Loucy (cell line): ENCODE data around the gene ZRANB2.

Experiments
- H2AFZ ChIP-seq: fragments of 200-600 bp; sonication (generic); 2 replicates; pipeline ENCODE4 v1.6.0; 2016; ENCODE audit warnings: antibody characterized with exemption, mild to moderate bottlenecking, low read length, moderate library complexity
- H3F3A ChIP-seq: fragments of 200-600 bp; 2 replicates; pipeline ENCODE4 v1.6.0; 2016; ENCODE audit warnings: antibody characterized with exemption, low read depth, mild to moderate bottlenecking
- H3K27me3 ChIP-seq: fragments of 200-600 bp; sonication (generic); 2 replicates; pipeline ENCODE4 v1.6.1; 2014; ENCODE audit warnings: low read length, mild to moderate bottlenecking; ENCODE audit not compliant: insufficient read depth, poor library complexity, severe bottlenecking
- H3K36me3 ChIP-seq: fragments of 200-600 bp; sonication (generic); 2 replicates; pipeline ENCODE4 v1.6.1; 2016; ENCODE audit warnings: low read length; ENCODE audit not compliant: insufficient read depth
- H3K4me1 ChIP-seq: fragments of 200-600 bp; sonication (generic); 2 replicates; pipeline ENCODE4 v1.5.1; 2014; ENCODE audit warnings: low read length, mild to moderate bottlenecking; ENCODE audit not compliant: insufficient read depth, poor library complexity, severe bottlenecking
- H3K4me2 ChIP-seq: fragments of 200-600 bp; sonication (generic); 2 replicates; pipeline ENCODE4 v1.6.0; 2014; ENCODE audit warnings: antibody characterized with exemption, low read length, low read depth, mild to moderate bottlenecking; ENCODE audit not compliant: poor library complexity, severe bottlenecking
- H3K4me3 ChIP-seq: fragments of 200-600 bp; sonication (generic); 2 replicates; pipeline ENCODE4 v1.5.1; 2014; ENCODE audit warnings: low read length, mild to moderate bottlenecking, mixed read lengths; ENCODE audit not compliant: poor library complexity, severe bottlenecking
- H3K79me2 ChIP-seq: fragments of 200-600 bp; sonication (generic); 2 replicates; pipeline ENCODE4 v1.6.1; 2014; ENCODE audit warnings: low read length; ENCODE audit not compliant: insufficient read depth
- H3K9ac ChIP-seq: fragments of 200-600 bp; sonication (generic); 2 replicates; pipeline ENCODE4 v1.6.0; 2014; ENCODE audit warnings: mild to moderate bottlenecking, low read depth, low read length, moderate library complexity; ENCODE audit not compliant: poor library complexity, severe bottlenecking
- H3K9me2 ChIP-seq: fragments of 200-600 bp; sonication (generic); replicated peaks from 2 replicates; pipeline ENCODE4 v1.6.1; 2016; ENCODE audit warnings: low read depth, low read length, mixed read lengths
- H3K9me3 ChIP-seq: fragments of 200-600 bp; sonication (generic); 2 replicates; pipeline ENCODE4 v1.6.1; 2014; ENCODE audit warnings: mild to moderate bottlenecking, antibody characterized with exemption, low read length, low read depth; ENCODE audit not compliant: insufficient read depth
- H4K20me1 ChIP-seq: fragments of 200-600 bp; sonication (generic); 2 replicates; pipeline ENCODE4 v1.6.0; 2014; ENCODE audit warnings: antibody characterized with exemption, low read length, mild to moderate bottlenecking; ENCODE audit not compliant: insufficient read depth, poor library complexity, severe bottlenecking
- CTCF ChIP-seq: fragments of 200-600 bp; sonication (generic); conservative IDR thresholded peaks from 2 replicates; pipeline ENCODE4 v1.5.1; 2014; ENCODE audit warnings: mild to moderate bottlenecking, antibody characterized with exemption, low read length
- EZH2phosphoT487 ChIP-seq: fragments of 200-600 bp; IDR thresholded peaks from 2 replicates; pipeline ENCODE4 v1.6.1; 2018; ENCODE audit warnings: antibody characterized with exemption, mild to moderate bottlenecking, moderate library complexity, borderline replicate concordance

Gene ZRANB2

GRCh38 chr1:71083271-71083670 is 2.4 kb upstream of the ZRANB2 start:
- Histone ChIP-seq H3K27me3 (no peaks in the 10 kb centered on the region), H3K9me2 (no peaks in the 10 kb centered on the region), H3K36me3 (peaks cover 1% of the 10 kb centered on the region), H3K9ac (peak overlapping the region; percentile 10), H2AFZ (no peak overlapping the region), H4K20me1 (peaks cover 21% of the 10 kb centered on the region), H3K4me2 (peak overlapping the region; percentile 91), H3K79me2 (peaks cover 26% of the 10 kb centered on the region), H3F3A (no peaks in the 10 kb centered on the region), H3K4me1 (peaks cover 36% of the 10 kb centered on the region), H3K4me3 (peak overlapping the region; percentile 3), H3K9me3 (no peaks in the 10 kb centered on the region)
- no peak for TF ChIP-seq EZH2phosphoT487
- no peak for TF ChIP-seq CTCF

GRCh38 chr1:71081697-71082080 is 854 bp upstream of the ZRANB2 start:
- peak overlapping the region; percentile 81 for H2AFZ ChIP-seq
- H3K27me3 ChIP-seq = no peaks in the 10 kb centered on the region
- peaks cover 37% of the 10 kb centered on the region for H4K20me1 ChIP-seq
- no peaks in the 10 kb centered on the region for H3K9me3 ChIP-seq
- no peaks in the 10 kb centered on the region for H3F3A ChIP-seq
- peaks cover 13% of the 10 kb centered on the region for H3K36me3 ChIP-seq
- no peak for TF ChIP-seq CTCF
- TF ChIP-seq EZH2phosphoT487 = no peak
- H3K4me3 ChIP-seq = peak overlapping the region; percentile 97
- peak overlapping the region; percentile 91 for H3K4me2 ChIP-seq
- peaks cover 41% of the 10 kb centered on the region for H3K79me2 ChIP-seq
- peak overlapping the region; percentile 97 for H3K9ac ChIP-seq
- H3K4me1 ChIP-seq = peaks cover 41% of the 10 kb centered on the region
- H3K9me2 ChIP-seq = no peaks in the 10 kb centered on the region

GRCh38 chr1:71080230-71080738 is 551 bp downstream of the ZRANB2 start:
- Histone ChIP-seq H2AFZ (peak overlapping the region; percentile 81), H3K27me3 (no peaks in the 10 kb centered on the region), H3K79me2 (peaks cover 55% of the 10 kb centered on the region), H3F3A (no peaks in the 10 kb centered on the region), H3K4me2 (peak overlapping the region; percentile 91), H3K4me1 (peaks cover 55% of the 10 kb centered on the region), H3K9ac (peak overlapping the region; percentile 97), H4K20me1 (peaks cover 51% of the 10 kb centered on the region), H3K36me3 (peaks cover 27% of the 10 kb centered on the region), H3K4me3 (peak overlapping the region; percentile 97), H3K9me2 (no peaks in the 10 kb centered on the region), H3K9me3 (no peaks in the 10 kb centered on the region)
- no peak for TF ChIP-seq EZH2phosphoT487
- TF ChIP-seq CTCF = no peak
